Gastroesophageal sphincter (tissue), 3 donors: ENCODE measurements around the gene GLT1D1.

Source experiments
- EP300 ChIP-seq: sonication (generic); formaldehyde crosslinking; IDR thresholded peaks from one replicate; pipeline ENCODE4 v1.6.1; 2017; ENCODE audit warnings: antibody characterized with exemption, mild to moderate bottlenecking
- POLR2A ChIP-seq, 2 donors: fragments of 450-650 bp; IDR thresholded peaks; one replicate each; pipeline ENCODE4 v1.6.1; 2017; ENCODE audit warnings: antibody characterized with exemption in 2 of 2, mild to moderate bottlenecking in 2 of 2, moderate library complexity in 1 of 2
- POLR2AphosphoS5 ChIP-seq: sonication (generic); formaldehyde crosslinking; IDR thresholded peaks from one replicate; pipeline ENCODE4 v1.6.1; 2017; ENCODE audit warnings: antibody characterized with exemption
- TF ChIP-seq, protein P1 (sequence below), 4 experiments: fragments of 200-600 bp in 2 of 4; fragments of 450-650 bp in 2 of 4; sonication (generic) in 1 of 4; IDR thresholded peaks; one replicate each; pipeline ENCODE4 v1.5.1; 2017 to 2019; ENCODE audit warnings: antibody characterized with exemption in 4 of 4, mild to moderate bottlenecking in 2 of 4, moderate library complexity in 2 of 4

DNA sequence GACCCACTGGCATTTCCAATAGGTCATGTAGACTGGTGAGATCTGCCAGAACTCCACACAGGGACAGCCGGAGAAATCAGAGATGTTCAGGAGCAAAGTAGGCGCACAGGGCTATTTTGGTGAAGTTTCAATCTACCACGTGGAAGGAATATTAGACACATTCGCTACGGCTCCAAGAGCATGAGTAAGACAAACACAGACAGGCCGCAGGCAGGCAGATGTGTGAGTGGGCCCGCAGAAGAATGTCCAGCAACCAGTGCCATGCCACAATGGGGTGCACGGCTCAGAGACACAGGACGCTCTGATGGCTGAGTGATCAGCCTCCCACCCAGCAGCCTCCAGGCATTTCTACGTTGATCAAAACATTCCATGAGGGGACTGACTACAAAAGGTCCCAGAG is 39.9 kb upstream of the GLT1D1 start:
- TF ChIP-seq, protein P1, sequence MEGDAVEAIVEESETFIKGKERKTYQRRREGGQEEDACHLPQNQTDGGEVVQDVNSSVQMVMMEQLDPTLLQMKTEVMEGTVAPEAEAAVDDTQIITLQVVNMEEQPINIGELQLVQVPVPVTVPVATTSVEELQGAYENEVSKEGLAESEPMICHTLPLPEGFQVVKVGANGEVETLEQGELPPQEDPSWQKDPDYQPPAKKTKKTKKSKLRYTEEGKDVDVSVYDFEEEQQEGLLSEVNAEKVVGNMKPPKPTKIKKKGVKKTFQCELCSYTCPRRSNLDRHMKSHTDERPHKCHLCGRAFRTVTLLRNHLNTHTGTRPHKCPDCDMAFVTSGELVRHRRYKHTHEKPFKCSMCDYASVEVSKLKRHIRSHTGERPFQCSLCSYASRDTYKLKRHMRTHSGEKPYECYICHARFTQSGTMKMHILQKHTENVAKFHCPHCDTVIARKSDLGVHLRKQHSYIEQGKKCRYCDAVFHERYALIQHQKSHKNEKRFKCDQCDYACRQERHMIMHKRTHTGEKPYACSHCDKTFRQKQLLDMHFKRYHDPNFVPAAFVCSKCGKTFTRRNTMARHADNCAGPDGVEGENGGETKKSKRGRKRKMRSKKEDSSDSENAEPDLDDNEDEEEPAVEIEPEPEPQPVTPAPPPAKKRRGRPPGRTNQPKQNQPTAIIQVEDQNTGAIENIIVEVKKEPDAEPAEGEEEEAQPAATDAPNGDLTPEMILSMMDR (IDR thresholded peaks at IDR 0.05), result no peak
- TF ChIP-seq POLR2AphosphoS5, result no peak
- no peak for TF ChIP-seq EP300
- TF ChIP-seq POLR2A (IDR thresholded peaks at IDR 0.05), result no peak
